Left hindlimb (tissue), 1 donor: ENCODE measurements around the gene DDIAS.
A peak's percentile ranks its signal among the peaks of the same experiment; 100 is the strongest.
"Not testable (repeated sequence)": the region's sequence is repeated elsewhere in the genome, so short reads cannot be mapped to it uniquely, and the experiment has no call there.

Experiments
- DNase-seq: peaks from one replicate; pipeline ENCODE4 v3.0.0-alpha.2; 2018

The DDIAS gene

DNA sequence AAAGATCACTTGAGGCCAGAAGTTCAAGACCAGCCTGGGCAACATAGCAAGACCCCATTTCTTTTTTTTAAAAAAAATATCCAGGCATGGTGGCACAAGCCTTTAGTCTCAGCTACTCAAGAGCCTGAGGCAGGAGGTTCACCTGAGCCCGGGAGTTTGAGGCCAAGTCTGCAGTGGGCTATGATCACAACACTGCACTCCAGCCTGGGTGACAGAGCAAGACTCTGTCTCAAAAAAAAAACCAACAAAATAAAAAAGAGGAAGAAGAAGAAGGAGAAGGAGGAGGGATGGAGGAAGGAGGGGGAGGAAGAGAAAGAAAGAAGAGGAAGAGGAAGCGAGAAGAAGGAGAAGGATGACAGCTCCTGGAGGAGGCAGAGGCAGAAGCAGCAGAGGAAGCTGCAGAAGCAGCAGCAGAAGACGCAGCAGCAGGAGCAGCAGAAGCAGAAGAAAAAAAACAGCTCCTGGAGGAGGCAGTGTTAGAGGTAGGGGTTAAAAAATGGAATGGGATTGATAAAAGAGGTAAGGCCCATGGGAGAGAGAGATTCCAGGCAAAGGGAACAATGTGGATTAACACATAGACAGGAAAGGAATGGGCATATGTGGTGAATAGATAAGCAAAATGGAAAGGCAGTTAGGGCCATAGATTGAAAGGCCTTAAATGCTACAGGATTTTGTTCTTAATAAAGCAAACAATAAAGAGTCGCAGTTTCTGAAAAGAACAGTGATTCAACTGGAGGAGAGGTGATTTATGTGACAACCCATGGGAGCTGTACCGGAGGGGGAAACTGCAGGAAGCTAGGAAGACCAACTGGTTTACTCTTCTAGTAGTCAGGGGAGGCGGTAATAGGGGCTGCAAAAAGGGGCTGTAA is 12.2 kb upstream of the DDIAS start:
- DNase-seq: no peak

- no peak for DNase-seq
These were observed 11.6 kb upstream of the DDIAS start for GRCh38 chr11:82890002-82890341.

DNA sequence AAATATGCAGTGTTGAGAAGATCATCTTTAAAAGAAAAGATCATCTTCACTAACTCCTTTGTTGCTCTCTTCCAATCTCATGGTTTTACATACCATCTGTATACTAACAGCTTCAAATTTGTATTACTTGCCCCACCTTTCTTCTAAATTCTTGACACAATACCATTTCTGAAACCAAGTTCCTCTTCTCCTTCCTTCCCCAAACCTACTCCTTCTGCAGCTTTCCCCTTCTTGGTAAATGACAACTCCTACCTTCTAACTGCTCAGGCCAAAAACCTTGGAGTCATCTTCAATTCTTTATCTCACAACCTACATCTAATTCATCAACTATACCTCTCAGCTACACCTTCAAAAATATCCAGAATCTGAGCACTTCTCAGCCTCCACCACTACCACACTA is 10.6 kb upstream of the DDIAS start:
- DNase-seq: no peak

DNA sequence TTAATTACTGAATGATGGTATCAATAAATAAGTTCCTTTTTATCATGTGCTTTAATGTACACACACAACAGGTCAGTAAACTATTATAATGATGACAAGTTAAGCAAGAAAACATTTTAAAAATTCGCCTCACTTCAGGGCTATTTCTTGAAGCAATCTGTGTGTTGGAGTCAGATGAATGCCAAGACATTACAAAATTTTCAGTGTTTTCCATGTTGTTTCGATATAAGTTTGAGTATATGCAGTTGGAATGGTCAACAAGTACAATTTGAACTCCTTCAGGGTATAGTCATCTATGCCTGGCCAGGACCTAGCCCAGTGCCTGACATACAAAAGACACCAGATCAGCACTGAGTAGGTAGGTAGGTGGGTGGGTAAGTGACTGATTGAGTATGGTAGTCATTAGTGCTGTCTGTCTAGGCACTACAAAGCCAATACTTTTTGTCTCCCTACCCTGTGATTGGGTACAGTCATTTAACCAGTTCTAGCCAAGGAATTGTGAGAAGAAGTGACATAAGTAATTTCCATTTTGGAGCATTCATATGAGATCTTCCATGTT is 8.8 kb upstream of the DDIAS start:
- no peak for DNase-seq

GRCh38 chr11:82895437-82896091 is 6.0 kb upstream of the DDIAS start:
- DNase-seq: no peak

DNA sequence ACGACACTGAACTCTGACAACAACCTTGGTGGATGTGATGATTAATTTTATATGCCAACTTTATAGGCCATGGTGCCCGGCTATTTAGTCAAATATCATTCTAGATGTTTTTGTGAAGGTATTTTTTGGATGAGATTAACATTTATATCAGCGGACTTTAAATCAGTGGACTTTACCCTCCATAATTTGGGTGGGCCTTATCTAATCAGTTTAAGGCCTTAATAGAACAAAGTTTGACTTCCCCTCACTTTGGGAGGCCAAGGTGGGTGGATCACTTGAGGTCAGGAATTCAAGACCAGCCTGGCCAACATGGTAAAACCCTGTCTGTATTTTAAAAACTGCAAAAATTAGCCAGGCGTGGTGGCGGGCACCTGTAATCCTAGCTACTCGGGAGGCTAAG is 5.4 kb upstream of the DDIAS start:
- DNase-seq: no peak

DNA sequence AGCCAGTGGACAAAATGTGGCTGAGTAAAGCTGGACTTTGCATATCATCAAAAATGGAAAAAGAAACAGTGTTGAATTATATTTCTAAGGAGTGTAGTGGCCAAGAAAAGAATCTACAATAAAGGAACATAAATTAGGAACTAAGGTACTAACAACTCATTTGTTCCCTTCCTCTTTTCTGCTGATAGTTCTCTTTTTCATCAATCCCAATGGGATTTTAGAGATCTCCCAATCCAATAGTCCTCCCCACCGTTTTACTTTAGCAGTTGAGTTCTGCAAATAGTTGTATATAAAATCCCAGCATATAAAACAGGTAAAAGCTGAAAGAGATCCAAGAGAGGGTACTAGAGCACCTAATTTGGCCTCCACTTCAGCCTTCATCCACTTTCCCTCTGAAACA is 3.3 kb upstream of the DDIAS start:
- no peak for DNase-seq

GRCh38 chr11:82899186-82899820 is 2.2 kb upstream of the DDIAS start:
- no peak for DNase-seq

DNA sequence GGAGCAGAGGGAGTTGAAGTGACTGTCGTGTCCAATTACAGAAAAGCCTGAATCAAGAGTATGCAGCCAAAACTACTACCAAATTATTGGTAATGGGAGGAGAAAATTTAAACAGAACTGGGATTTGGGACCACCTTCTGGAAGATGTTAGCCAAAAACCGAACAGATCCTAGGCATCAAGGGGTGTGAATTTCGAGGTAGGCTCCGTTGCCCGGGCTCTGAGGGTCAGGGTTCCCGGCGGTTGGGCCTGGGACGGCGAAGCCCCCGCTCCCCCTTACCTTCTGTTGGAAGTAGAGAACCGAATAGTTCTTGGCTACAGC is 1.6 kb upstream of the DDIAS start:
- no peak for DNase-seq

- DNase-seq: peak; percentile 92
These were observed 1.0 kb upstream of the DDIAS start, which contains the start of gene PRCP for GRCh38 chr11:82900277-82901164. Gene PRCP, minus strand, starts transcription at chr11:82900430. Its CDS starts 28 bp downstream, at chr11:82900402.

- DNase-seq: no peak
These were observed 468 bp downstream of the DDIAS start for GRCh38 chr11:82901922-82902485.

GRCh38 chr11:82902880-82903279 is 1.3 kb downstream of the DDIAS start:
- no peak for DNase-seq

DNA sequence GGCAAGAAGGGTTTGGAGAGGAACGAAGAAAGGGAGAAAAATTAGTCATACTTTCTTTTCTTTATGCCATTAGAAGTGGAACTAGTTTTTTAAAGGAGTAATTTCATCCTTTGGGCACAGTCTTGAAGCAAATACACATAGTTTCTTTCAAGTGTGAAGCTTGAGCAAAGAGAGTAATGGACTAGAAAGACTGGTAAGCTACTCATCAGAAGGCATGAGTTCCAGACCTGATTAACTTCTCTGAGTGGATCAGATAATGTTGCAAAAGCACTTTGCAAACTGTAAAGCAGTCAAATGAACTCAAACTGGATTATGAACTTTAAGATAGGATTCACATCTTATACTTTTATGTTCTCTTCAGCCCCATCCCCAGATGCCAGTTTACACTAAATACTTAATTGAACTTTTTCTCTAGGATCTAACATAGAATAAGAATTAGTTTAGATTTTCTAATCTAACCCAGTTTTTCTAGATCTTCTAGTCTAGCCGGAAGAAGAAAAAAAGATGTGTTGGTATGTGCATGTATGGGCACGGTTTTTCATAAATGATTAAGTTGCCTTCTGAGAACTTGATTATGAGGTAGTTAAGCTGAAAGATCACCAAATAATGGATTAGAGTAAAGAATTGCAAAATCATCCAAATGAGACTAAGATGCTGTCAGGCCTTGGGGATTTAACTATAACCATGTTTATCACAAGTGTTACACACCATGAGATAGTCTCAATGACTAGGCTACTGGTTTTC is 2.5 kb downstream of the DDIAS start:
- DNase-seq: no peak

DNA sequence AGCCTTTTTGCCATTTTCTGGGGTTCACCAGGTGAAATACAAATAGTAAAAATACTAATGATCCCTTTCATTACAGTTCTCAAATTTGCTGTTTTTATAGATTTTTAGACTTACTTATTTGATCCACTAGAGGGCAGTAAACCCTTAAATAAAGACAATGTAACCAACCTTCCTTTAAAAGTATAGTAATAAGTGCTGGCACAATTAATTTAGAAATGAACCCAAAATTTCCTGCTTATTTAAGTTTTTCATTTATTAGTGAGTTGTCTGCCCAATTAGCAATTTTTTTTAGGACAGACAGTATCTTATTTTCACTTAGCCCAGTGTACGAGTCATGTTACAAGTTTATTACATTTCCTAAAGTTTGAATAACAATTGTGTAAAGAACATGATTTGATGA is 4.7 kb downstream of the DDIAS start:
- no peak for DNase-seq

- DNase-seq: no peak
These were observed 5.4 kb downstream of the DDIAS start for GRCh38 chr11:82906931-82907330.

DNA sequence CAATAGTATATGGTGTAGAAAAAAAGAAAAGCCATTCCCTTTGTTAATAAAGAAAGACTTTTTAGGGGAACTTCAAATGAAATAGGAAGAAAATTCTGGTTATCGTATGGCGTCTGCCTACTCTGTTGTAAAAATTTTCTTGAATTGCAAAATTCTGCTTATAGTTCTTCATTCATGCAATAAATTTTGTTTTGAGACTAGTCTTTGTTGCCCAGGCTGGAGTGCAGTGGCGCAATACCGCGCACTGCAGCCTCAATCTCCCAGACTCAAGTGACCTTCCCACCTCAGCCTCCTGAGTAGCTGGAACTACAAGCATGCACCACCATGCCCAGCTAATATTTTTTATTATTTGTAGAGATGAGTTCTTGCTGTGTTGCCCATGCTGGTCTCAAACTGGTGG is 5.8 kb downstream of the DDIAS start:
- DNase-seq: no peak

- DNase-seq: no peak
These were observed 6.8 kb downstream of the DDIAS start for GRCh38 chr11:82908311-82908710.

DNA sequence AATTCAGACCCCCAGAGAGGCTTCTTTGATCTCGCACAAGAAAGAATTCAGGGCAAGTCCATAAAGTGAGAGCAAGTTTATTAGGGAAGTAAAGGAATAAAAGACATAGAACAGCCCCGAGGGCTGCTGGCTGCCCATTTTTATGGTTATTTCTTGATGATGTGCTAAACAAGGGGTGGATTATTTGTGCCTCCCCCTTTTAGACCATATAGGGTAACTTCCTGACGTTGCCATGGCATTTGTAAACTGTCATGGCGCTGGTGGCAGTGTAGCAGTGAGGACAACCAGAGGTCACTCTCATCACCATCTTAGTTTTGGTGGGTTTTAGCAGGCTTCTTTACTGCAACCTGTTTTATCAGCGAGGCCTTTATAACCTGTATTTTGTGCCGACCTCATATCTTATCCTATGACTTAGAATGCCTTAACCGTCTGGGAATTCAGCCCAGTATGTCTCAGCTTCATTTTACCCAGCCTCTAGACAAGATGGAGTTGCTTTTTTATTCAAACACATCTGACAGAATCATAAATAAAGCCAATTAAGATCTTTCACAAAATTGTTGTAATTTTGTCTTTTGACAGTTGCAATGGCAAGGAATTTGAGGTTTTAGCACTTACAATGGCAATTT is 7.6 kb downstream of the DDIAS start:
- no peak for DNase-seq

DNA sequence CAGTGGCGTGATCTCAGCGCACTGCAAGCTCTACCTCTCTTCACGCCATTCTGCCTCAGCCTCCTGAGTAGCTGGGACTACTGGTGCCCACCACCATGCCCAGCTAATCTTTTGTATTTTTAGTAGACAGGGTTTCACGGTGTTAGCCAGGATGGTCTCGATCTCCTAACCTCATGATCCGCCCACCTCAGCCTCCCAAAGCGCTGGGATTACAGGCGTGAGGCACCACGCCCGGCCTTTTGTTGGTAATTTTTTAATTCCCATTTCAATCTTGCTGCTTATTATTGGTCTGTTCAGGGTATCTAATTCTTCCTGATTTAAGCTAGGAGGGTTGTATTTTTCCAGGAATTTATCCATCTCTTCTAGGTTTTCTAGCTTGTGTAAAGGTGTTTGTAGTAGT is 18.2 kb downstream of the DDIAS start:
- DNase-seq: not testable (repeated sequence)

DNA sequence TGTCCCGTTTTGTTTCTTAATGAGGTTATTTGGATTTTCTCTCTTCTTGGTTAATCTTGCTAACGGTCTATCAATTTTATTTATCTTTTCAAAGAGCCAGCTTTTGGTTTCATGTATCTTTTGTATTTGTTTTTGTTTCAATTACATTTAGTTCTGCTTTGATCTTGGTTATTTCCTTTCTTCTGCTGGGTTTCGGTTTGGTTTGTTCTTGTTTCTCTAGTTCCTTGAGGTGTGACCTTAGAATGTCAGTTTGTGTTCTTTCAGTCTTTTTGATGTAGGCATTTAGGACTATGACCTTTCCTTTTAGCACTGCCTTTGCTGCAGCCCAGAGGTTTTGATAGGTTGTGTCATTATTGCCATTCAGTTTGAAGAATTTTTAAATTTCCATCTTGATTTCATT is 18.7 kb downstream of the DDIAS start:
- DNase-seq: not testable (repeated sequence)
